NCI-H2171 treated with DMSO at 0.1 percent for 48 hours (cell line): ENCODE measurements around the gene TMED1.
"Not testable (repeated sequence)": the region's sequence is repeated elsewhere in the genome, so short reads cannot be mapped to it uniquely, and the experiment has no call there.

Experiments used
- DNase-seq: peaks from one replicate; lab custom pipeline; 2025; lab: John Stamatoyannopoulos, UW

Gene TMED1

GRCh38 chr19:10835754-10836478, at the start of gene TMED1:
Gene TMED1 (minus strand): TSS chr19:10836212. CDS start chr19:10836191, 21 bp downstream.
- peak; percentile 99 for DNase-seq

- peak; percentile 22 for DNase-seq
These were observed 49.5 kb upstream of the TMED1 start for GRCh38 chr19:10885201-10886169.

GRCh38 chr19:10884274-10884673, 48.3 kb upstream of the TMED1 start:
- DNase-seq: no peak

GRCh38 chr19:10882108-10882457, 46.1 kb upstream of the TMED1 start:
- DNase-seq: no peak

GRCh38 chr19:10881403-10882107, 45.5 kb upstream of the TMED1 start:
- no peak for DNase-seq

GRCh38 chr19:10878253-10878652, 42.2 kb upstream of the TMED1 start:
- no peak for DNase-seq

- DNase-seq: not testable (repeated sequence)
These were observed 41.6 kb upstream of the TMED1 start for GRCh38 chr19:10877608-10878007.

DNA sequence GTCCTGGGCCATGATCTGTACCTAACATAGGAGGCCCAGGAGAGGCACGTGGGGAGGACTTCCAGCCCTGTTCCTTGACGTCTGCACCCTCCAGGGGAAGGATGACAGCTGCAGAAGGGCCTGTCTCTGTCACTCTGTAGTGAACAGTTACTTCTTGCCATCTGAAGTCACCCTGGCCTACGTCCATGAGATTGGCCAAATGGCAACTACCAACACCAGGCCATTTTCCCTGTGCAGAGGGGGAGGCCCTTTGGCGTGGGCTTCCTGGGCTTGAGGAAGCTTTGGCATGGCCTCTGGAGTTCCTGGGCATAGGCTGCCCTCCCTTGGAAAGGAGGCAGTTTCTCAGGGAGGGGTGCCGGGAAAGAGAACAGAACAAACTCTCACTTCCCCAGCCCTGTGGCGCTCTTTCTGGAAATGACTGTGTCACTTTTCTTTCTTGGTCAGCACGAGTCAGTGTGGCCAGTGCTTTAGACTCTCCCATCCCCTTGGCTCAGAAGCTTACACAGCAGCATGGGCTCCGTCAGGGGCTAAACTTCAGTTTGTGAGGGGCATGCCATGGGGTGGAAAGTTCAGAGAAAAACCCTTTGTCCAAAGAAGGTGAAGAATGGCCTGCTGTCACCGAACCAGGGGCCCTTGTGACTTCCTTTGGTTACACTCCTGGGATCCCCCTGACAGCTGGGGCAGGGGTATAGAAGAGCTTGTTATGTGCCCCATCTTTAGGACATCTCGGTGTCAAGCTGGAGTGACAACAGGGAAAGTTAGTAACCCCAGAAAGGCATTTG, 40.6 kb upstream of the TMED1 start:
- no peak for DNase-seq

GRCh38 chr19:10874024-10874423, 38.0 kb upstream of the TMED1 start:
- DNase-seq: no peak

DNA sequence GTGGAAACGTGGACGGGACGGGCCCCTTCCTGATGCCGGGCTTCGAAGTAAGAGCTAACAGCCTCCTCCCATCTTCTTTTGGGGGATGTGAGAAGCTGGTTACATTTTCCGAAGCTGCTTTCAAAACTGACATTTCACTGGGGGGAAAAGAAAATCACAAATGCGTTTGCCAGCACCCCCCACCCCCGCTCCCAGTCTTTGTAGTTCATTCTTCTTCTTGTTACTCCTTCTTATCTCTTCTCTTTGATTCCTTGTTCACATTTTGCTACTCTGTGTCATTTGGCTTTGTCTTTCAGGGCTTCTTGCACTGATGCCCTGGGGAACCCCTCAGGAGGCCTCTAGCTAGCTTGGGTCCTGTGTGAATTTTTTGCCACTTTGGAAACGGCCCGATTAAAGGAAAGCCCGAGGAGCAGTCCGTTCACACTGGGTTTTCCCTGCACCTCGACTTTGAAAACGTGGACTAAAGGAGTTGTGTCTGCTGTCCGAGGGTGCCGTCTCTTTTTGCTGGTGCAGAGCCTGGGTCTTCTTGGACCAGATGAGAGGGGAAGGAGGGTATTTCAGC, 36.6 kb upstream of the TMED1 start:
- no peak for DNase-seq

DNA sequence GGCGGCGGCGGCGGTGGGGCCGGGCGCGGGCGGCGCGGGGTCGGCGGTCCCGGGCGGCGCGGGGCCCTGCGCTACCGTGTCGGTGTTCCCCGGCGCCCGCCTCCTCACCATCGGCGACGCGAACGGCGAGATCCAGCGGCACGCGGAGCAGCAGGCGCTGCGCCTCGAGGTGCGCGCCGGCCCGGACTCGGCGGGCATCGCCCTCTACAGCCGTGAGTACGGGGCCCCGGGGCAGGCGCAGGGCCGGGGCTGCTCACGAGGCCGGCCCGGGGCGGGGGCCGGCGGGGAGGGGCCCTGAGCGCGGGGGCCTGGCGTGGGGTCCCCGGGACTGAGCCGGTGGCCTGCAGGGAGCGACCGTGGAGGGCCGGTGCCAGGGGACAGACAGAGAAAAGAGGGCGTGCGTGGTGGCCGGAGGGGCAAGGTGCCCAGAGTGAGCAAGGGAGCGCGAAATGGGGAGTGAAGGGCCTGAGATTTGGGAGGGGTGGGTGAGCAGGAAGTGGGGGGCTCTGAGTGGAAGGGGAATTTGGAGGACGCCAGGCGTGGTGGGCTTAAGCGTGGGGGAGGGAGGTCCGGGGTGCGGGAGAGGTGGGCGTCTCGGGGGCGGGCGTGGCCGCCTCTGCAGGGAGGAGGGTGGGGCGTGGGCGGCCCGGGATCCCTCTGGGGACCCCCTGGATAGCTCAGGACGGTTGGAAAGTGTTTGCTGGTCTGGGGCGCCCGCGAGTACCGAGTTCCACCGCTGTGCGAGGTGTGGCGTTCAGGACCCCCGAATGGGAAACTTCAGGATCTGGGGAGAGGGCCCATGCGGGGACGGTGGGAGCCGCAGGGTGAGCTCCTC, 35.9 kb upstream of the TMED1 start:
- DNase-seq: peak; percentile 37

- DNase-seq: peak; percentile 96
These were observed 35.1 kb upstream of the TMED1 start, which contains the start of gene CARM1 for GRCh38 chr19:10870955-10871603. Gene CARM1 (plus strand): TSS chr19:10871553. CDS start chr19:10871703, 150 bp downstream.

DNA sequence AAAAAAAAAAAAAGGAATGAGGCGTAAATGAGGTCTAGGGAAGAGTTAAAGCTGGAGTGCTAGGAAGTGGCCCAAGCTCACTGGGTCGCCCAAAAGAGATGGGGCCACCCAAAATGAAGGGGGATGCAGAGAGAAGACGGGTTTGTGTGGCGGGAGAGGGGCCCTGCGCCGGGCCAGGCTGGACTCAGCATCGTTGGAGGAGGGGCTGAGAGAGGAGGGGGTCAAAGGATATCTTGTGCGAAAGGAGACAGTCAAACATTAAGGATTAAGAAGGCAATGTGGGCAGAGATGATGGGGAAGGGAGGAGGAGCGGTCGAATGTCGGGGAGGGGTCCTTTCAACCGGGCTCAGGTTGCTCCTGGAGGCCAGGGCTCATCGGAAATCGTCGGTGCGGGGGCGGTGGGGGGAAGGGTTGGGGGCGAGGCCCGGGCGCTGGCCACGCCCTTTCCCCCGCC, 34.5 kb upstream of the TMED1 start:
- no peak for DNase-seq

- not testable (repeated sequence) for DNase-seq
These were observed 33.9 kb upstream of the TMED1 start for GRCh38 chr19:10869872-10870311.

DNA sequence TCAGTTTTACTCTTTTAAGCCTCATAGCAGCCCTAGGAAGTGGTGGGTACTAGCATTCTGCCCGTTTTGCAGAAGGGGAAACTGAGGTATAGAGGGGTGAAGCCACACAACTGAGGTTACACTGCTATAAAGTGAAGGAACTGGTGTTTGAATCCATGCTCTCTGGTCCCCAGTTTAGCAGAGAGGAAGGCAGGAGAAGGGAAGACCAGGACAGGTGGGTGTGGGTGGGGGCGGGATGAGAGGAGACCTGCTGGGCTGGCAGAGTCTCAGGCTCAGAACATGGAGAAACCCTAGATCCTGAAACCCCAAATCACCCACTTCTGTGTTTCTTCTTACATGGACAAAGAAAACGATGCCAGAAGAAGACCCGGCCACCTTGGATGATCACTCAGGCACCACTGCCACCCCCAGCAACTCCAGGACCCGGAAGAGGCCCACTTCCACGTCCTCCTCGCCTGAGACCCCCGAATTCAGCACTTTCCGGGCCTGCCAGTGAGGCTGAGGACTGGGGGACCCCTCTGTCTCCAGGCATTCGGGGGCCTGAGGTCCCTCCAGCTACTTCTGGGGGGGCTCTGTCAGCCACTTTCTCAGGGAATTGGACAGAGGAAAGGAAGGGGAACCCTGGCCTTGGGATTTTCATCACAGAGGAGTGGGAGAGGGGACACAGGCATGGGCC, 33.0 kb upstream of the TMED1 start:
- DNase-seq: no peak

DNA sequence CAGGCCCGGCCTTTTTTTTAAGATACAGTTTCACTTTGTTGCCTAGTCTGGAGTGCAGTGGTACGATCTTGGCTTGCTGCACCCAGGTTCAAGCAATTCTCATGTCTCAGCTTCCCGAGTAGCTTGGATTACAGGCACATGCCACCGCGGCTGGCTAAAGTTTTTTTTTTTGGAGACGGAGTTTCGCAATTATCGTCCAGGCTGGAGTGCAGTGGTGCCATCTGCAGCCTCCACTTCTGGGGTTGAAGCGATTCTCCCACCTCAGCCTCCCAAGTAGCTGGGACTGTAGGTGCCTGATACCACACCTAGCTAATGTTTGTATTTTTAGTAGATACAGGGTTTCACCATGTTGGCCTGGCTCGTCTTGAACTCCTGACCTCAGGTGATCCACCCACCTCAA, 30.5 kb upstream of the TMED1 start:
- DNase-seq: peak; percentile 59

- peak; percentile 76 for DNase-seq
These were observed 28.5 kb upstream of the TMED1 start for GRCh38 chr19:10864538-10864899.

DNA sequence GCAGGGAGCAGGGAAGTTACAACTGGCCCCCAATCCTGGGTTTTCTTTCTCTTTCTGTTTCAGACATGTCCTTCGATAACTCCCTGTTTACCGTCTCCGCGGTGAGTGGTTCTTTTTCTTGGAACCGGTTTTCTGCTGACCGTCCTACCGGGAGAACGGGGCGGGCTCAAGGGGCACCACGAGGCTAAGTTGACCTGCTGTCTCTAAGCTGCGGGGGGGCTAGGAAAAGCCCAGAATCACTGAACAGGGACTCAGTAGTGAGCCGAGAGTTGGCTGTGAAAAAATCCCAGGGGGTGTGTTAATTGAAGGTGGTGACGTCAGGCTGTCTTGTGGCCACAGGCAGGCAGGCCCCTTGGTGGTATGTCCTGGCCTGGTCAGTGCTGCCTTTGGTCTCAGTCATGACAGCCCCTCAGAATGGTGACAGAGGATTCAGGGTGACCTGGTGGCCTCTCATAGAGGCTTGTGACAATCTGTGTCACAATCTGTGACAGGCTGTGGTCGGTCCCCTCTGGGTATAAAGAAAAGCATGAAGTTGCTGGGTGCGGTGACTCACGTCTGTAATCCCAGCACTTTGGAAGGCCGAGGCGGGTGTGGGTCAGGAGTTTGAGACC, 27.2 kb upstream of the TMED1 start:
- DNase-seq: no peak
